Stimulated activated CD8-positive, alpha-beta memory T cell treated with anti-CD3 and anti-CD28 coated beads, Interleukin-12 subunit alpha, Interleukin-12 subunit beta, amount 100 ng/mL, for 24 hours (primary cell): Measurements from ENCODE around the gene WRAP53.

Experiments used
- DNase-seq: peaks from one replicate; pipeline ENCODE4 v3.0.0-alpha.2; 2020; ENCODE audit errors: extremely low read depth

WRAP53 gene

GRCh38 chr17:7684851-7685532 is 3.3 kb upstream of the WRAP53 start:
- no peak for DNase-seq

GRCh38 chr17:7685533-7686221 is 2.6 kb upstream of the WRAP53 start:
- peak; percentile 73 for DNase-seq

- DNase-seq: peak; percentile 58
Observed at GRCh38 chr17:7686222-7687071, 1.8 kb upstream of the WRAP53 start.

GRCh38 chr17:7687072-7687907 is 987 bp upstream of the WRAP53 start, which contains the start of gene TP53:
TSS of gene TP53 (minus strand) at chr17:7687490. CDS start at chr17:7676594, 10,896 bp downstream.
- DNase-seq: peak; percentile 61

DNA sequence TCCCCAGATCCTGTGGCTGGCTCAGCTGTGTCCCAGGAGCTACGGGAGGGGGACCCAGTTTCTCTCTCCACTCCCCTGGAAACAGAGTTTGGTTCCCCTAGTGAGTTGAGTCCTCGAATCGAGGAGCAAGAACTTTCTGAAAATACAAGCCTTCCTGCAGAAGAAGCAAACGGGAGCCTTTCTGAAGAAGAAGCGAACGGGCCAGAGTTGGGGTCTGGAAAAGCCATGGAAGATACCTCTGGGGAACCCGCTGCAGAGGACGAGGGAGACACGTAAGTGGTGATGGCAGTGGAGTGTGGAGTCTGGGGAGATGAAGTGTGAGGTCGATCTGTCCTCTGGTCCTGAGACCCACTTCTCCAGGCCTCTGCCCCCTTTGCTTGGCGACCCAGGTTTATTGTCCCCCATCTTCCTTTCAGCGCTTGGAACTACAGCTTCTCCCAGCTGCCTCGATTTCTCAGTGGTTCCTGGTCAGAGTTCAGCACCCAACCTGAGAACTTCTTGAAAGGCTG is 585 bp downstream of the WRAP53 start:
- DNase-seq: no peak

GRCh38 chr17:7695586-7695985 is 7.3 kb downstream of the WRAP53 start:
- no peak for DNase-seq

GRCh38 chr17:7697828-7698588 is 9.7 kb downstream of the WRAP53 start:
- no peak for DNase-seq

DNA sequence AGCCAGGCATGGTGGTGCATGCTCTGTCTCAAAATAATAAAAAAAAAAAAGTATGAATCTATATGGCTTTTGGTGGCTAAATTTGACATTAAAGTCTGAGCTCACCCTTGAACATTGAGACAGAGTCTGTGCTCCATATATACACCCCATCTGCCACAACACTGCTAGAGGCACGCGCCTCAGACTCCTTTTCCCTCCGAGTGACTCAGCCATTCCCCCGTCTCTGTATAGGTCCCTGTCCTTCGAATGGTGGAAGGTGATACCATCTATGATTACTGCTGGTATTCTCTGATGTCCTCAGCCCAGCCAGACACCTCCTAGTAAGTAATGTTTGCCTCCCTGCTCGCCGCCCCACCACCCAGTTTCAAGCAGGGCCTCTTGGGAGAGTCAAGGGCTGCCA is 12.2 kb downstream of the WRAP53 start:
- no peak for DNase-seq

DNA sequence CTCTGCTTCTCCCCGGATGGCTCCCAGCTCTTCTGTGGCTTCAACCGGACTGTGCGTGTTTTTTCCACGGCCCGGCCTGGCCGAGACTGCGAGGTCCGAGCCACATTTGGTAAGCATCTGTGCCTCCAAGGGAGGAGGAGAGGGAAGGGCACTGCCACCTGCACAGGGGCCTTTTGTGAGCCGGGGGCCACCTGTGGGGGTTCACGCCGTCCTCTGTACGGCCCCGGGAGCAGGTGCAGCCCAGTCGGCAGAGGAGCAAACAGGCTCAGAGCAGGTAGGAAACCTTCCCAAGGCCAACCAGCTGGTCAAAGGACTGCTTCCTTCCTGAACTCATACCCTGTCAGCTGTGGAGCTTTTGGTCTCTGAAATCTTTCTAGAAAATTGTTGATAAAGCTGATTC is 13.4 kb downstream of the WRAP53 start:
- no peak for DNase-seq

DNA sequence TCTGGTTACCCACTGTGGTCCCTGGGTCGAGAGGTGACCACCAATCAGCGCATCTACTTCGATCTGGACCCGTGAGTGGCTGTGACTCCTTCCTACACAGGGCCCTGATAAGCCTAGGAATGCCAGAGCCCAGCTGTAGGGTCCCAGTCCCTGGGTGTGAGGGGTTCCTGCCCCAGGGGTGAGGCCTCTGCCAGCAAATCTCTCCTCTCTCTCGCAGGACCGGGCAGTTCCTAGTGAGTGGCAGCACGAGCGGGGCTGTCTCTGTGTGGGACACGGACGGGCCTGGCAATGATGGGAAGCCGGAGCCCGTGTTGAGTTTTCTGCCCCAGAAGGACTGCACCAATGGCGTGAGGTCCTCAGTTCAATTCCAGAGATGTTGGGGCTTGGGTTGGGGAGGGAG is 14.5 kb downstream of the WRAP53 start:
- no peak for DNase-seq

DNA sequence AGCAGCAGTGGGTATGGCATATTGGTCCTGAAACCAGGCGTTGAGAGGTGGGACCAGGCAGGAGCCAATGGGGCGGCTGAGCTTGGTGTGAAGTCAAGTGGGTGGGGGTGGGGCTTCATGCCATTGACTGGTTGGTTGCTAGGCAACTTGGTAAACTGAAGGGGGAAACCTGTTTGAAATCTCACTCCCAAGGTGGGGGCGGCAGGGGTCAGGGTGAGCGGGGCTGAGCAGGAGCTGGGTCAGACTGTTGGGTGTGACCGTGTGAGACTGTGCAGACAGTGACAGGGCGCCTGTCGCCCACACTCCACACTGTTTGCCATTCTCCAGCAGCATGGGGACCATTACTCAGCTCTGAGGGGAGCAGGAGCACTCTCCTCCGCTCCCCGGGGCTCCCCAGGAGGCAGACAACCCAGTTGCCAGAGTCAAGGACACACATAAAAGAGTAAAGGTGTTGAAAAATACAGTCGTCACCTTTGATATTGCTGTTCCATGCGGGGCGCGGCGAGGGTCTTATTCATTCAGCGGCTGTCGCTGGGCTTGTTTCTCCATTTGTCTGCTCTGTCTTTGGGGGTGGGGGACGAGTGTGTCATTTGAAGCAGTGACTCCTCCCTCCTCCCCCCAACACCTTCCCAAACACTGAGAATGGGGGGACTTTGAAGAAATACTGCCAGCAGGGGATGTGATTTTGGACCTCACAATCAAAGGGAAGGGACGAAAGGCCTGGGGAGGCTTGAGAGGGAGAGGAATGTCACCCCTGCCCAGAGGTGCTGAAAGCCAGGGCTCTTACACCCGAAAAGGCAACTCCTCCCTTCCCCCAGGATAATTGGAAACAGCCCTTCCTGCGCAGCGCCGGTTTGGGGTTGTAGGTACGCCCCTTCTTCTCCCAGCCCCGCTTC is 15.6 kb downstream of the WRAP53 start:
- DNase-seq: no peak

- DNase-seq: no peak
Observed at GRCh38 chr17:7704601-7705268, 16.5 kb downstream of the WRAP53 start, which contains the start of gene EFNB3. TSS of gene EFNB3 (plus strand) at chr17:7705202. CDS start at chr17:7705599, 397 bp downstream.

DNA sequence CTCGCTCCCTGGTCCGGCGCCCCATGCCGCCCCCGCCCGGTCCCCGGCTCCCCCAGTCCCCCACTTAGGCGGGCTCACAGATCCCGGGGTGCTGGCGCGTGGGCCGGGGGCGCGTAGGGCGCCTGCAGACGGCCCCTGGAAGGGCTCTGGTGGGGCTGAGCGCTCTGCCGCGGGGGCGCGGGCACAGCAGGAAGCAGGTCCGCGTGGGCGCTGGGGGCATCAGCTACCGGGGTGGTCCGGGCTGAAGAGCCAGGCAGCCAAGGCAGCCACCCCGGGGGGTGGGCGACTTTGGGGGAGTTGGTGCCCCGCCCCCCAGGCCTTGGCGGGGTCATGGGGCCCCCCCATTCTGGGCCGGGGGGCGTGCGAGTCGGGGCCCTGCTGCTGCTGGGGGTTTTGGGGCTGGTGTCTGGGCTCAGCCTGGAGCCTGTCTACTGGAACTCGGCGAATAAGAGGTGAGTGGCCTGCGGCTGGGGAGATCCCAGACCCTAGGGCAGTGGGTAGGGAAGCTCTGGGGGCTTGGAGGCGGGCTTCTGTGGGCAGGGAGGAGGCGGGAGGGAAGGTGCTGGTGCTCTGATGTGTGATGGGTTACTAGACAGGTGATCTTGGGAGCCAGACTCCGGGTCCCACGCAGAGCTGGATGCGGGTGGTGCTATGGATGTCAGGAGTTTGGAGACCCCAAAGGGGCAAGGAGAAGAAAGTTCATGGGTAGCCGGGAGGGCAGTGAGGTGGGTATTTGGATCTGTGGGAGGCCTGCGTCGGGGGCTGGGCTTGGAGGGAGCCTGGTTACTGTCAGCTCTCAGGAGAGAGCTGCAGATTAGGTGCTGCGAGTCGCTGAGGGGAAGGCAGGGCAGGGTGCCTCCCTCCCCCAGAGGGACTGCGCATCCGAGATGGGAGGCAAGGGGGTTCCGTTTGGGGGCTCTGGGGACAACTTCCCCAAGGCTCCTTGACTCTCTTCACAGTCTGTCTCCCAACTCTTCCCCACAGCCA is 17.3 kb downstream of the WRAP53 start:
- no peak for DNase-seq

DNA sequence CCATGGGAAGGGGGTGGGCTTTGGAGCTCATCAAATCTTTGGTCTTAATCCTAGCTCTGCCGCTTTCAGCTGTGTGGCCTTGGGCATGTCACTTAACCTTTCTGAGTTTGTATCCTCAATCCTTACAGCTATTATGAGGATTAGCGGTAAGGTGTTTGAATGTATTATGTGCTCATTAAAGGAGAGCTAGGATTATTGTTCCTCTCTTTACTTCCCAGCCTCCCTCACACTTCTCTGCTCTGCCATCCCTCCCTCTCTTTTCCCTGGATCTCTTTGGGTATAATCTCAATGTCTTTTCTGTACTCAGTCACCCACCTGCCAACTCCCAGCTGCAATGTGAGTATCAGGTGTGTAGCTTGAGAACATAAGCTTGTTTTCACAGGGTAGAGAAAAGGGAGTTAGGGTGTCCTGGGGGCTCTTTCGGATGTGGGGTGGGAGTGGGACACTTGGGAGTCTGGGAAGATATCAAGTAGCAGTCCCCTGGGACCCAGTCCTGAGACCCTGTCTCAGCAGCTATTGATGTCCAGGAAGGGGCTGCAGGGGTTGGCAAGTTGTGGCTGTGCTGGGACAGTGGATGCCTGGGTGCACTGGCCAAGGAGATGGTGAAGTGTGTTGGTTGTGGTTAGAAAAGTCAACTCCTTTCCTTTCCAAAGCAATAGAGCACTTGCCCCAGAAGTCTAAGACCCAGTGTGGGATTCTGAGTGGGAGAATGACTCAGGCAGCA is 18.5 kb downstream of the WRAP53 start:
- no peak for DNase-seq

- DNase-seq: no peak
Observed at GRCh38 chr17:7707446-7707845, 19.2 kb downstream of the WRAP53 start.

GRCh38 chr17:7707858-7708750 is 19.8 kb downstream of the WRAP53 start:
- DNase-seq: no peak
